B cell (primary cell): ENCODE data around the gene MIAT. TPM values are rescaled to one million over a fixed set of nuclear protein-coding genes. Genes with fewer than 3 reads are reported as not detected.

Experiments
- ATAC-seq: fragments of 200-7000 bp; cut with Tn5 transposase; one replicate; pipeline ENCODE4 v1.10.0; 2021; ENCODE audit warnings: low read depth, mild to moderate bottlenecking, moderate number of reproducible peaks, moderate library complexity
- CTCF ChIA-PET: fragments of 350-600 bp; sonication (Branson Sonifier 250); formaldehyde crosslinking; loops from one replicate; lab custom pipeline; 2021; ENCODE audit warnings: antibody characterized with exemption, inconsistent platforms; lab: Charles Lee
- POLR2A ChIA-PET: fragments of 350-600 bp; sonication (Branson Sonifier 250); formaldehyde crosslinking; loops from one replicate; lab custom pipeline; 2021; ENCODE audit warnings: antibody characterized with exemption; lab: Charles Lee
- DNase-seq: peaks from one replicate; pipeline ENCODE4 v3.0.0; 2013
- H2AFZ ChIP-seq: 2 replicates; pipeline ENCODE4 v1.6.1; 2012; ENCODE audit warnings: mild to moderate bottlenecking, low read depth, low read length; ENCODE audit not compliant: insufficient read depth, poor library complexity, severe bottlenecking
- H3K27ac ChIP-seq, 2 donors: 1 replicate in 1 of 2; 2 replicates in 1 of 2; pipeline ENCODE4 v1.5.1; 2012 to 2013; ENCODE audit warnings: low read length in 2 of 2, mild to moderate bottlenecking in 2 of 2, moderate library complexity in 1 of 2
- H3K27me3 ChIP-seq, 4 experiments: fragments of 200-600 bp in 1 of 4; sonication (generic) in 1 of 4; replicated peaks in 1 of 4; 1 replicate in 2 of 4; 2 replicates in 2 of 4; pipeline versions ENCODE4 v1.6.1 to v1.7.0; 2013 to 2016; ENCODE audit warnings: low read length in 3 of 4, mild to moderate bottlenecking in 2 of 4, mixed read lengths in 1 of 4, moderate library complexity in 1 of 4; ENCODE audit not compliant: insufficient read depth in 4 of 4, control insufficient read depth in 3 of 4; ENCODE audit errors: control extremely low read depth in 1 of 4
- H3K36me3 ChIP-seq, 2 experiments: replicated peaks in 1 of 2; 1 replicate in 1 of 2; 2 replicates in 1 of 2; pipeline versions ENCODE4 v1.6.1 to v1.7.1; 2013; ENCODE audit warnings: low read length in 1 of 2; ENCODE audit not compliant: insufficient read depth in 2 of 2, control insufficient read depth in 1 of 2; ENCODE audit errors: control extremely low read depth in 1 of 2, extremely low read depth in 1 of 2
- H3K4me1 ChIP-seq, 2 donors: fragments of 200-600 bp in 1 of 2; sonication (generic) in 1 of 2; 1 replicate in 1 of 2; 2 replicates in 1 of 2; pipeline versions ENCODE4 v1.5.1 to v1.6.1; 2013 to 2017; ENCODE audit warnings: low read length in 2 of 2; ENCODE audit not compliant: control insufficient read depth in 2 of 2, insufficient read depth in 2 of 2
- H3K4me2 ChIP-seq: replicated peaks from 2 replicates; pipeline ENCODE3; 2012; ENCODE audit warnings: mild to moderate bottlenecking, low read depth, low read length; ENCODE audit not compliant: poor library complexity, severe bottlenecking
- H3K4me3 ChIP-seq, 5 experiments: fragments of 200-600 bp in 1 of 5; sonication (generic) in 1 of 5; 1 replicate in 3 of 5; 2 replicates in 2 of 5; pipeline versions ENCODE4 v1.5.1 to v1.7.0; 2011 to 2016; ENCODE audit warnings: low read length in 4 of 5, mild to moderate bottlenecking in 4 of 5, low read depth in 2 of 5, control low read depth in 1 of 5, moderate library complexity in 1 of 5; ENCODE audit not compliant: insufficient read depth in 1 of 5; ENCODE audit errors: control extremely low read depth in 1 of 5, extremely low read depth in 1 of 5
- H3K79me2 ChIP-seq: fragments of 200-600 bp; sonication (generic); one replicate; pipeline ENCODE4 v1.6.0; 2016; ENCODE audit warnings: low read length; ENCODE audit not compliant: control insufficient read depth, insufficient read depth
- H3K9ac ChIP-seq: fragments of 200-600 bp; sonication (generic); 2 replicates; pipeline ENCODE4 v1.6.1; 2017; ENCODE audit warnings: mild to moderate bottlenecking, low read length, moderate library complexity
- H3K9me3 ChIP-seq, 3 donors: one replicate each; pipeline versions ENCODE4 v1.6.1 to v1.7.1; 2013; ENCODE audit warnings: low read length in 2 of 3; ENCODE audit not compliant: control insufficient read depth in 2 of 3, insufficient read depth in 1 of 3; ENCODE audit errors: control extremely low read depth in 1 of 3
- H4K20me1 ChIP-seq: 2 replicates; pipeline ENCODE4 v1.6.0; 2012; ENCODE audit warnings: mild to moderate bottlenecking, low read length; ENCODE audit not compliant: insufficient read depth, control insufficient read depth, poor library complexity, severe bottlenecking
- H3K27ac Mint-ChIP-seq: one replicate; pipeline ENCODE4 v1.8.0; 2021; ENCODE audit warnings: mixed read lengths
- H3K27me3 Mint-ChIP-seq: one replicate; pipeline ENCODE4 v1.8.0; 2021; ENCODE audit warnings: mixed read lengths
- H3K4me1 Mint-ChIP-seq: one replicate; pipeline ENCODE4 v1.8.0; 2021; ENCODE audit warnings: mixed read lengths
- H3K4me3 Mint-ChIP-seq: one replicate; pipeline ENCODE4 v1.8.0; 2021; ENCODE audit warnings: mixed read lengths
- H3K9me3 Mint-ChIP-seq: one replicate; pipeline ENCODE4 v1.8.0; 2022; ENCODE audit warnings: mixed read lengths; ENCODE audit not compliant: insufficient read depth
- CTCF ChIP-seq: fragments of 200-600 bp; IDR thresholded peaks from one replicate; pipeline ENCODE4 v1.8.0; 2022; ENCODE audit warnings: antibody characterized with exemption, mild to moderate bottlenecking
- EZH2 ChIP-seq: IDR thresholded peaks from 2 replicates; pipeline ENCODE4 v1.6.1; 2012; ENCODE audit warnings: borderline replicate concordance, low read depth, mild to moderate bottlenecking, moderate library complexity, low read length; ENCODE audit not compliant: insufficient read depth, poor library complexity, severe bottlenecking
- WGBS: methylation state at CpG from one replicate; pipeline ENCODE4 v1.1.5; 2013; ENCODE audit warnings: missing lambda C conversion rate; ENCODE audit not compliant: insufficient coverage; 5-methylcytosine and 5-hydroxymethylcytosine counted together
- intact Hi-C: fragments of 100-400 bp; cut with micrococcal nuclease; formaldehyde crosslinking; loops from one replicate; pipeline ENCODE4 v1.10.0; 2022
- polyA plus RNA-seq: library from polyadenylated mRNA; depleted of rRNA; stranded (reverse); fragments of >200 nt; gene quantifications from 2 replicates; pipeline ENCODE4 v1.2.3, GENCODE V29; 2012
- total RNA-seq, 2 donors: library from RNA; stranded (reverse); fragments of 120-200 nt in 1 of 2; gene quantifications; 1 replicate in 1 of 2; 2 replicates in 1 of 2; pipeline versions ENCODE4 v1.2.3 to v1.2.4, GENCODE V29; 2013 to 2022

The MIAT gene
- total and polyA plus RNA-seq, 2 donors (not counting 1 experiment from before 2014, with no cell fraction given): 14.8 to 18.4 TPM

GRCh38 chr22:26660356-26660755 is 3.0 kb downstream of the MIAT start:
- TF ChIP-seq CTCF: no peak
- TF ChIP-seq EZH2: no peak
- peaks cover 12% of the 10 kb centered on the region for H3K27me3 Mint-ChIP-seq
- intact Hi-C loops: no loop called here
- Histone ChIP-seq H3K79me2 (no peaks in the 10 kb centered on the region), H3K9me3 (no peaks in the 10 kb centered on the region), H2AFZ (no peak overlapping the region), H3K36me3 (no peaks in the 10 kb centered on the region), H4K20me1 (no peaks in the 10 kb centered on the region), H3K4me2 (no peak overlapping the region), H3K27ac (no peak overlapping the region), H3K27me3 (peaks cover 0 to 32% (median 14%) of the 10 kb centered on the region in 4 experiments), H3K4me3 (no peak overlapping the region), H3K9ac (no peak overlapping the region), H3K4me1 (peaks cover 29 to 44% of the 10 kb centered on the region in 2 donors)
- H3K27ac Mint-ChIP-seq: peak overlapping the region; percentile 7
- H3K4me3 Mint-ChIP-seq: no peak overlapping the region
- ATAC-seq (no peak), DNase-seq (no peak)
- POLR2A ChIA-PET: no interaction called here
- CTCF ChIA-PET: interaction anchor here (0.9 to 1.0 kb wide), 3 partner anchors 10 to 260 kb away, joined by 3 to 5 read pairs (median 3); no protein-coding TSS in a partner anchor
- no CpG with 5 or more reads among the region's 6 CpGs for WGBS
- no peaks in the 10 kb centered on the region for H3K9me3 Mint-ChIP-seq
- H3K4me1 Mint-ChIP-seq: peaks cover 44% of the 10 kb centered on the region

GRCh38 chr22:26660961-26661578 is 3.7 kb downstream of the MIAT start:
- Histone ChIP-seq H3K27me3 (peaks cover 0 to 32% (median 14%) of the 10 kb centered on the region in 4 experiments), H3K9ac (no peak overlapping the region), H3K9me3 (no peaks in the 10 kb centered on the region), H3K36me3 (no peaks in the 10 kb centered on the region), H3K27ac (no peak overlapping the region), H4K20me1 (no peaks in the 10 kb centered on the region), H3K79me2 (no peaks in the 10 kb centered on the region), H3K4me2 (no peak overlapping the region), H3K4me3 (no peak overlapping the region), H3K4me1 (peaks cover 36 to 52% of the 10 kb centered on the region in 2 donors), H2AFZ (no peak overlapping the region)
- ChIA-PET POLR2A (no interaction called here), CTCF (interaction anchor here (0.9 to 1.6 kb wide), 4 partner anchors 9 to 261 kb away, joined by 3 to 8 read pairs (median 4); no protein-coding TSS in a partner anchor)
- no peak overlapping the region for H3K4me3 Mint-ChIP-seq
- peaks cover 12% of the 10 kb centered on the region for H3K27me3 Mint-ChIP-seq
- H3K4me1 Mint-ChIP-seq: peaks cover 51% of the 10 kb centered on the region
- TF ChIP-seq CTCF (no peak), EZH2 (no peak)
- no peak for ATAC-seq
- WGBS: 100% methylated on average over 5 of the region's 7 CpGs
- intact Hi-C loops: no loop called here
- H3K27ac Mint-ChIP-seq: peak overlapping the region; percentile 7
- no peaks in the 10 kb centered on the region for H3K9me3 Mint-ChIP-seq
- DNase-seq: no peak
